Stimulated activated CD4-positive, alpha-beta T cell treated with anti-CD3 and anti-CD28 coated beads, Interleukin-1b, Interleukin-23, amount 100 ng/mL, for 1 hour (primary cell): ENCODE data around the gene ACOX3.

Experiments used
- DNase-seq, 2 donors: peaks; one replicate each; pipeline ENCODE4 v3.0.0-alpha.2; 2020; ENCODE audit warnings: low read depth in 2 of 2

The ACOX3 gene

DNA sequence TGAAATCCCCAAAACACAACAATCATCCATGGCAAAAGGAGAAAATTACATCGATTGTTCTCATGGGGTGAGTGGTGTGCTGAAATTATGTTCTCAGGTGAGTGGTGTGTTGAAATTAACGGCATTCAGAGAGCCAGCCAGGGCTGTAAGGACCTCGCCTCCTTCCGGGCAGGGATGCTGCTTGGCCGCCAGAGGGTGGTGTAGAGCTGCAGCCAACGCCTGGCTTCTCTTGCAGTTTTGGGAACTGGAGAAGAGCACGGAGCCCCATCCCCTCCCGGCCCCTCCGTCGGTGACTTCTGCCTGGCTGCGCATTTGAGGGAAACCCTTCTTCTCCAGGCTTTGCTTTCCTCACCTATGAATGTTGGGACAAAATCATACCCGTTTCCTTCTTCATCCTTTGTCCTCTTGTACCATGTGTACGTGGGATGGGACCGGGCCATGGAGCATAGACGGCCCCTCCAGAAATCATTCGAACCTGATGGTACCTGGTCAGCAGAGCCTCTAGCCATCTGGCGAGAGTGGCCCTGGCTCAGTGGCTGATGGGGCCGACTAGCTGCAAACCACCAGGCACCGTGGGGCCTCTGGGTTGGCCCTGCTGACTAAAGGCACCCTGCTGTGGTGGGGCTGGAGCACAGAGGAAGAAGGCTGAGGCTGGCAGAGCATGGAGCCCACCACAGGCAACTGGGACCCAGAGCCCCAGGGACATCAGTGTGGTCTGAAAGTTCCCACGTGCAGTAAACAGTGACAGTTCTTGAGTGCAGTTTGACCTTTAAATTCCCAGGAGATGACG, 28.4 kb upstream of the ACOX3 start:
- peak in 1 of 2 donors; percentile 30 for DNase-seq

- no peak for DNase-seq
These were observed 26.5 kb upstream of the ACOX3 start for GRCh38 chr4:8467016-8467415.

DNA sequence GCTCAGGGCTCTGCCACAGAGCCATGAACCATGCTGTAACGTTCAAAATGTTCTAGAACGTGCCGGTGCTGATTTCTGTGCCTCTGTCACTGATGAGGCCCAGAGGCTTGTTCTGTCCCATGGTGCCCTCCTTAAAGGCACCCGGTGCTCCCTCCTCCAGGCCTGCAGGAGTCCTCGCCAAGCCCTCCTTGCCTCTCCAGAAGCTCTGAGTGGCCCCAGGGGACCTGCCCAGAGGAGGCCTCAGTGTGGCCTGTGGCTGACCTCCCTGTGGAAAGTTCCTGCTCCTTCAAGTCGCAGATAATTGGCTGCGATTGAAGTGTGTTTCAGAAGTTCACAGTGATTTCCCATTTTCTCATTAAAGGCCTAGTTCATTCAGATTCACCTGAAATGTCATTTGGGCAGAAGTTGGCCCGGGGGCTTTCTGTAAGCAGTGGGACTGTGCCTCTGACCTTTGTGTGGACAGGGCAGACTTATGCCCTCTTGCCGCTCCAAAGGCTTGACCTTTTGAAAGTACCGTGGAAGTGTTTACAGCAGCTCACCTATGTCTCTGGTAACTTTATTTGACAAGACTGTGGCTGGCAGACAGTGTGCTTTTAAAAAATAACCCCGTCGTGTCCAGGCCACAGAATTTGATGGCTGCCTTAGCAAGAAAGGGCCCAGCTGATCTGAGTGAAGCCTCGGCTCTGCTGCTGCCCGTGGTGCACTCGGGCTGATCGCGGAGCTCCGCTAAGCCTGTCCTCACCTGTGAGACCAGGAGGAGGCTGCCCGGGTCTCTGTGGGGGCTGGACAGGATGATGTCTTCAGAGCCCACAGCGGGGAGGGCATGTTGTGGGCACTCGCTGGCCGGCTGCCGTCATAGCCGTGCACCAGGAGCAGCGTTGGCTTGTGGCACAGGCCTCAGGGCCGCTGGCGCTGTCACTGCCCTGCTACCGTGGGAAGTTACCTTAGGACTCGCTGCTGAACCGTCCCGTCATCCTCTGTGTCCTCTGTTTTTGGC, 25.4 kb upstream of the ACOX3 start:
- no peak for DNase-seq

DNA sequence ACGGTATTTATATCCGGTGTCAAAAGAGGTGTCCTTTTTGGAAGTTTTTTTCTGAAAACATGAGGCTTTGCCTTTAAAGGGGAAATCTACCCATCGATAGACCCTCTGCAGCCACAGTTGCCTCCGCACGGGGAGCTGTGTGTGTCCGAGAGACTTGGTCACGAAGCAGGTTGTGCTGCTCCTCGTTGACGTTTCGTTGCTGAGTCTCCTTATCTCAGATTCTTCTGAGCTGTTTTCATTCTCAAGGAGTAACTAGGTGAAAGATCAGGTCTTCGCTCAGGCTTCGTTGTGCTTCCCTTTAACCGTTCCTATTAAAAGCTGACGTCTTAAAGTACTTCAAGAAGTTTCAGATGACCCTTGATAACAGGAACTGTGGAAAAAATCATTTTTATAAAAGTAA, 23.9 kb upstream of the ACOX3 start:
- DNase-seq: no peak

DNA sequence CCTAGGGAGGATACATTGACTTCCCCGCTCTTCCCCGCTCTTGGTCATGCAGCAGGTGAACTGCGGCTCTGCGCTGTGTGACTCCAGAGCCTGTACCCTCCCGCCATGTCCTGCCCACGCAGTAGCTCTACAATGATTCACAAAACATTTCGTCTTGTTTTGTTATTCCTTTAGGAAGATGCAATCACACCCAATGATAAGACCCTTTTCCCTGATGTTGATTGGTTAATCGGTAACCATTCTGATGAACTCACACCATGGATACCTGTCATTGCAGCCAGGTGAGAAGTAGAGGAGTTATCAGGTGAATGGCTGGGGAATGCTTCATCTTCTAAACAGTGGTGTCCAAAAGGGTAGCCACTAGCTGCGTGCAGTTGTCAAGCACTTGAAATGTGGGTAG, 23.3 kb upstream of the ACOX3 start:
- DNase-seq: no peak

- DNase-seq: no peak
These were observed 21.1 kb upstream of the ACOX3 start for GRCh38 chr4:8461616-8462015.

GRCh38 chr4:8461086-8461485, 20.6 kb upstream of the ACOX3 start:
- no peak for DNase-seq

DNA sequence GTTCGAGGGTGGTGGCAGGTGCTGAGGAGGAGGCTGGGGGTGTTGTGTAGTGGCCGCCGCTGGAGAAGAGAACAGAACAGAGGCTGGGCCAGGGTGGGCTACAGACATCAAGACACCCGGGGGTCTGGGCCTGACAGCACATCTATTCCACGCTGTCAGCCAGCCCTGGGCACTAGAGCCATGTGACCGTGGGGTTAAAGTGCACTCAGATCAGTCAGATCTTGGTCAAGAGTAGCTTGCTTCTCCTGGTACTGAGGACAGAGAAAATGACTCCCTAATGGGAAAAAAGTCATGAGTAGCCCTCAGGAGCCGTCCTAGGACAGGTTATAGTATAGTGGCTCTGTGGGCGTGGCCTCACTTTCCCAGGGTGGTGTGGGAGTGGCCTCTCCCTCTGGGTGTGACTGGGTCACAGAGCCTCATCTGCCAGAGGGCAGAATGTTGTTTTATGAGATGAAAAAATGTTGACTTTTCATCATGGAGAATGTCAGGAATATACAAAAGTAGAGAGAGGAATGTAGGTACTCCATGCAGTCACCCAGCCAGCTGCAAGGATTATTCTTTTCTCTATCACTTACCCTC, 19.4 kb upstream of the ACOX3 start:
- no peak for DNase-seq

DNA sequence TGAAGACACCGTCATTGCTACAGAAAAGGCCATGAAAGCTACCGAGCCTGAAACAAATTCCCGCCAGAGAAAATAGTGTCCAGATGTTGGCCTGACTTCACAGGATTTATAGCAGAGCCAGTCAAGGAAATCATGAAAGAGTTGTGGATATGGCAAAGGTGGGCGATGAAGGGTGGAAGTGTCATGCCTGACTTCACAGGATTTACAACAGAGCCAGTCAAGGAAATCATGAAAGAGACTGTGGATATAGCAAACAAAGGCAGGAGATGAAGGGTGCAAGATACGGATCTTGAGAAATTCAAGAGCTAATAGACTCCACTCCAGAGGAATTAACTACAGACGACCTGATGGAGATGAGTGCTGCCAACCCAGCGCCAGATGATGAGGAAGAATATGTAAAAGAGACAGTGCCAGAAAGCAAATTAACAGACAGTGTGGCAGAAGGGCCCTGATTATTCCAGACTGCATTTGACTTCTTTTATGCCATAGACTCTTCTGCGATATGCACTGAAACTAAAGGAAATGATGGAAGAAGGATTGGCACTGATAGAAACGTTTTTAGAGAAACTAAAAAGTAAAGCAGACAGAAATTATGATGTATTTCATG, 17.2 kb upstream of the ACOX3 start:
- DNase-seq: no peak

DNA sequence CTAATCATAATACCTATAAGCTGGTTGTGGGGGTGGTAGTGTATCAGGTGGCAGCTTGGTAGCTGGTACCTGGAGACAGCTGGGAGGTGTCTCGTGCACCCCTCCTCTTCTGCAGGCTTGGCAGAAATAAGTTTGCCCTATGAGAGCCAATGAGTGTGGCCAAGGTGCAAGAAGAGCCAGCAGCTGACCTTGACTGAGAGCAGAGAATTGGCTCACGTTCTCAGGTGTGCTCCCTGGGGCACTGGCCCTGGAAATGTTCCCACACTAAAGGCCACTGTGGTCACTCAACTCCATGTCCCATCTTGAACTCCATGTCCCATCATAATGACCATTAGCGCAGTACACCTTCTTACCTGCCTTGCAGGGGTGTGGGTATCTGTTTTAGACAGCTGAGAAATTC, 13.4 kb upstream of the ACOX3 start:
- DNase-seq: no peak

DNA sequence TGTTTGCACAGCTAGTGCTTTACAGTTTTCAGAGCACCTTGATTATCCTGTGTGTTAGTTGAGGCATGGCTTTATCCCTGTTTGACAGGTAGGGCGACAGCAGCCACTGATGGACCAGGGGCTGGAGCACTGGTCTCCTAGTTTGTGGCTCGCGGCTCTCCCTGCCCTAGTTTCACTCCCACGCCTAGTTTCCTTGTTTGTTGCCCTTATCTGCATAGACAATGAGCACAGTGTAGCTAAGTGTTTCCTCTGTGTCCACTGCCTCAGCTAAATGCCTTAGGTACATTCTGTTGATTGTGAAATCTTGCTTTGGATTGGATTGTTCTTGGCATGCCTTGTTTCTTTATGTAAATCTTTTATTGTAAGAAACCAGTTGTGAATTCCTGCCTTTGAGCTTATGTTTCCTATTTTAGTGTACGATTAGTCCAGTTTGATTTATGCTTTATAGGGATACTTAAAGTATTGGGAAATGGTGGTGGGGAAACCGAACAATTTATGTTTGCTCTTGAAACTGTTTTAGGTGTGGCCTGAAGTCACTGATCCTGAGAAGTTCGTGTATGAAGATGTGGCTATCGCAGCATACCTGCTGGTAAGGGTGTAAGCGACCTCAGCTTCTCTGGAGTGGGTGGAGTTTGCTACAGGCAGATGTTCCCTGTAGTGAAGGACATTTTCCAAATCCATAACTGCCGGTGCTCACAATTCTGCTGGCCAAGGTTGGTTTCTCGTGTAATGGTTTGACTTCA, 11.1 kb upstream of the ACOX3 start:
- no peak for DNase-seq

DNA sequence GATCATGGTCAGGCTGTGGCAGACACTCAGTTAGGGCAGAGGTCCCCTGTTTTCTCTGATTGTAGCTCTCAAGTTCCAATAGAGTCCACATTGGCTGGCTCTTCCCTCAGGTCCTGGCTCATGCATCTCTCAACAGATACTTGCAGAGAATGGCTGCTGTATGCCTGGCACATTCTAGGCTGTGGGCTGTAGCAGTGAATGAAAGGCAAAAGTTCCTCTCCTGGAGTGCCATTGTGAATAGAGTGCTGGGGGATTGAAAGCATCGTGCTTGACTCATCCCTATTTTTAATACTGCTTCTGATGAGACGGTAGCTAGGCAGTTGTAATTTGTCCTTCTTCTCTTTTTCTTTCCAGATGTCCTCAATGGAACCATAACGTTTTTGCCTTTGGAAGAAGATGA, 5.6 kb upstream of the ACOX3 start:
- no peak for DNase-seq

DNA sequence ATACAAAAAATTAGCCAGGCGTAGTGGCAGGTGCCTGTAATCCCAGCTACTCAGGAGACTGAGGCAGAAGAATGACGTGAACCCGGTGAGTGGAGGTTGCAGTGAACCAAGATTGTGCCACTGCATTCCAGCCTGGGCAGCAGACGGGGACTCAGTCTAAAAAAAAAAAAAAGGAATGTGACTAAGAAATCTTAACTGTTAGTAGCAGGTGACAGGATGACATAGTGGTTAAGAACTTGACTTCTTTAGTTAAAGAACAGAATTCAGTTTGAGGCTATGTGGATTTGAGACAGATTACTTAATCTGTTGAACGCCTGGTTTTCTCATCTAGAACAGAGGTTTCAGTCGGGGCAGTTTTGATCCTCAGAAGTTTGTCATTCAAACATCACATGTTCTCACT, 3.3 kb upstream of the ACOX3 start:
- DNase-seq: no peak

DNA sequence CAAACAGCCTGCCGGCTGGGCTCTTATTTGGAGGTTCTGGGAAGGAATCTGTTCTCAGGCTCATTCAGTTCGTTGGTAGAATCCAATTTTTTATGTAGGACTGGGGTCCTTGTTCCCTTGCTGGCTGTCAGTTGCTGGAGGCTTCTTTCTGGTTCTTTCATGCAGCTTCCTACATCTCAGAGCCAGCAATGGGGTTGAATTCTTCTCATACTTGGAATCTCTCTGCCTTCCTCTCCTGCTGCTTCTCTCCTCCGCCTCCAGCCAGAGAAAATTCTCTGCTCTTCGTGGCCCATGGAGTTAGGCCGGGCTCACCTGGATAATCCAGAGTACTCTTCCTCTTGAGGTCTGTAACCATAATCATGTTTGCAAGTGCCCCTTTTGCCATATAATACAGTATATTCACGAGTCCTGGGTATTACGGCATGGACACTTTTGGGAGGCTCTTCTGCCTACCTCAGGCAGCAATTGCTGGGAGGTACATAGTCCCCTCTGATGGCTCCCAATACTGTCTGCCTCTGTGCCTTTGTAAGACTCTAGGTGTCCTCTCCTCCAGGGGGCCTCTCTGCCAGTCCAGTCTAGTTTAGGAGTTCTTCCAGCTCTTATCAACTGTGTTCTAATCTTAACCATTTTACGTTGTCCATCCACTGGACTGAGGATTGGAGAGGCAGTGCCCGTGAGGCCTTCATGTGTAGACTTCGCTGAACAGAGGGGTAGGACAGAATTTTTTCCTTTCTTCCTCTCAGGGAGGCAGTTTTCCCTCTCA, 2.3 kb upstream of the ACOX3 start:
- no peak for DNase-seq

GRCh38 chr4:8441499-8442091, 1.1 kb upstream of the ACOX3 start:
- DNase-seq: no peak

DNA sequence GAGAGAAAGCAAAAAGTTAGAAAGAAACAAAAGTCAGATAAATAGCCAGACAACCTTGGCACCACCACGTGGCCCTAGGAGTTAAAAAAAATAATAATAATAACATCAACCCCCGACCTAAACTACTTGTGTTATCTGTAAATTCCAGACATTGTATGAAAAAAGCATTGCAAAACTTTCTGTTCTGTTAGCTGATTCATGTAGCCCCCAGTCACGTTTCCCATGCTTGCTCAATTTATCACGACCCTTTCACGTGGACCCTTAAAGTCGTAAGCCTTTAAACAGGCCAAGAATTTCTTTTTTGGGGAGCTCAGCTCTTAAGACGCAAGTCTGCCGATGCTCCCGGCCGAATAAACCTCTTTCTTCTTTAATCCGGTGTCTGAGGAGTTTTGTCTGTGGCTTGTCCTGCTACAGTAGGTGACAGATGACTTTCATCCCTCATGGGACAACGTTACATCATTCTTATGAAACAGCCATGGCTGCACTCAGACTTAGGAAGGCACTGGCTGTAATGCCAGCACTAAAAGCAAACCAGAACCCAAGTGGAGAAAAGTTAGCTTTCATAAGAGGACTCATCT, 520 bp downstream of the ACOX3 start:
- no peak for DNase-seq

- no peak for DNase-seq
These were observed 1.4 kb downstream of the ACOX3 start for GRCh38 chr4:8439168-8439567.

DNA sequence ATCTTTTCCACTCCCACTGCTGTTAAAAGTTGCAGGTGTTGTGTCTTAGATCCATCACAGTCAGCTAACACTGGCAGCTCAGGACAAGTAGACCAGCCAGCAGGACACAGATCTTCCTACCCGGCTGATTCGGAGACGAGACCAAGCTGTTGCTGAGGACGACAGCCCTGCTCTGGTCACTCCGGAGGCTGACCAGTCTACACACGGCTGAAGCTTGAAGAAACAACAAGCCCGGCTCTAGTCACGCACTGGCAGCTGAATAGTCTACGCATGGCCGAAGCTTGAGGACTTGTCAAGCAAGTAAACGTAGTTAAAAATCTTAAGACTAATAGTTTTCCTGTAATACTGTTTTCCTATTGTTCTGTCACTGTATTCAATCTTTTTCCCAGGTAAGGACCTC, 1.8 kb downstream of the ACOX3 start:
- DNase-seq: no peak

DNA sequence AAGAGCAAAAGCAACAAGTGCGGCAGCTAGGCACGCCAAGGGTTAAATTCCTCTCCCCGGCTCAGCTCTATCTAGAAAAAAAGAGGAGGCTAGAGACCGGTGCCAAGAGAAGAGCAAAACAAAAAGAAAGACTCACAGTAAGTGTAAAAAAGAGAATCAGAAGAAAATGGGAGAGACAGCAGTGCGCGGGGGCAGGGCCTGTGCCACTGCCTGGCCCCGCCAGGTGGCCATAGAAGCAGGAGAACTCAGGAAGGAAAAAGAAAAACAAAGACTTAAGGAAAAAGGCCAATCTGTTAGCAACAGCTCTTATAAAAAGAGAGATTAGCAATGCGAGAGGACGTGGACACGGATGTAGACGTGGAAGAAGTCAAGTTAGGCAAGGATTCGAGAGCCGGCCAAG, 3.2 kb downstream of the ACOX3 start:
- no peak for DNase-seq

- DNase-seq: no peak
These were observed 4.8 kb downstream of the ACOX3 start for GRCh38 chr4:8435656-8436121.
